ENCODE measurements around the gene WDR82. TPM values are rescaled to one million over a fixed set of nuclear protein-coding genes. Genes with fewer than 3 reads are reported as not detected.

Gene WDR82
- total and polyA plus RNA-seq, 2 of the 8 experiments (the other 6 are each of a cell fraction or from before 2014, with no cell fraction given): 33.5 to 82.7 TPM

GRCh38 chr3:52288674-52289073, 10.2 kb upstream of the WDR82 start:
- Histone ChIP-seq H3K36me3 (ENCODE audit: control insufficient read depth in 2 of 4, insufficient read depth in 4 of 4, low read length in 3 of 4) (no peaks in the 10 kb centered on the region), H3K4ac (replicated peaks; ENCODE audit: insufficient read length, low read depth, low read length) (no peak overlapping the region), H4K20me1 (replicated peaks in 1 of 2; ENCODE audit: control insufficient read depth in 1 of 2, insufficient read depth in 2 of 2, low read length in 2 of 2) (no peaks in the 10 kb centered on the region), H3K9me3 (ENCODE audit: insufficient read depth in 2 of 2, low read depth in 1 of 2, low read length in 1 of 2) (no peaks in the 10 kb centered on the region), H2AK5ac (ENCODE audit: low read depth, low read length) (peak overlapping the region; percentile 39; the same call in 1 of the 2 replicates), H2BK20ac (ENCODE audit: low read length) (no peak overlapping the region), H3K79me2 (ENCODE audit: control insufficient read depth in 1 of 2, insufficient read depth in 2 of 2, low read length in 2 of 2) (no peaks in the 10 kb centered on the region), H3K79me1 (ENCODE audit: low read depth, low read length) (no peaks in the 10 kb centered on the region; the same call in 1 of the 2 replicates), H3K27ac (ENCODE audit: low read depth, low read length) (no peak overlapping the region), H3K18ac (ENCODE audit: extremely low read depth, low read length) (no peak overlapping the region), H4K91ac (replicated peaks; ENCODE audit: insufficient read length, low read length) (no peak overlapping the region), H2AFZ (ENCODE audit: low read length) (no peak overlapping the region), H3K4me1 (replicated peaks in 1 of 4; ENCODE audit: control insufficient read depth in 3 of 4, insufficient read depth in 4 of 4, low read length in 3 of 4) (peaks cover 0 to 3% (median 1%) of the 10 kb centered on the region in 4 experiments; a peak in 4 of 7 replicates), H4K8ac (ENCODE audit: extremely low read depth, insufficient read depth, low read length) (no peak overlapping the region), H3K23ac (ENCODE audit: insufficient read length) (no peak overlapping the region), H3K4me3 (ENCODE audit: extremely low read depth in 1 of 4, insufficient read depth in 2 of 4, low read depth in 3 of 4, low read length in 4 of 4) (peak overlapping the region in 3 of 4 experiments; percentile 76 to 98 (median 87); a peak in 4 of 8 replicates), H3K9ac (replicated peaks in 1 of 4; ENCODE audit: extremely low read depth in 1 of 4, low read depth in 3 of 4, low read length in 3 of 4) (no peak overlapping the region), H2BK5ac (ENCODE audit: low read depth, low read length) (no peak overlapping the region), H2BK15ac (ENCODE audit: low read length) (no peak overlapping the region), H3K56ac (replicated peaks; ENCODE audit: insufficient read length, low read depth, low read length) (no peak overlapping the region), H3K27me3 (replicated peaks in 1 of 4; ENCODE audit: control insufficient read depth in 3 of 4, extremely low read depth in 1 of 4, insufficient read depth in 3 of 4, low read length in 3 of 4) (no peaks in the 10 kb centered on the region), H3K23me2 (ENCODE audit: low read depth, low read length) (peaks cover 5% of the 10 kb centered on the region; the same call in 1 of the 2 replicates), H3K4me2 (ENCODE audit: insufficient read depth in 1 of 2, low read depth in 2 of 2, low read length in 2 of 2) (peak overlapping the region; percentile 82 to 89), H2BK12ac (ENCODE audit: low read depth, low read length) (no peak overlapping the region), H3K14ac (ENCODE audit: insufficient read length) (no peak overlapping the region), H4K5ac (ENCODE audit: insufficient read length, low read depth, low read length) (no peak overlapping the region), H2BK120ac (replicated peaks; ENCODE audit: low read depth, low read length) (no peak overlapping the region)
- DNase-seq (ENCODE audit: low read depth in 1 of 2, low spot score in 2 of 2) (no peak), FAIRE-seq (no peak)
- CTCF ChIA-PET (ENCODE audit: partially characterized antibody): interaction anchor here (1.0 to 15.3 kb wide), 11 partner anchors 8 to 158 kb away, joined by 3 to 198 read pairs (median 7); partner anchors contain the start of gene WDR82
- WGBS, 2 experiments (ENCODE audit: extremely low coverage in 1 of 2, insufficient coverage in 1 of 2, insufficient read length in 1 of 2, insufficient replicate concordance in 2 of 2, low coverage in 1 of 2, low lambda C conversion rate in 2 of 2, missing lambda C conversion rate in 1 of 2): 90% methylated on average over 6 of the region's 6 CpGs; no CpG with 5 or more reads in 1 of the 2 experiments
- POLR2A ChIA-PET (ENCODE audit: partially characterized antibody): interaction anchor here (0.6 to 6.5 kb wide), 8 partner anchors 10 to 74 kb away, joined by 3 to 76 read pairs (median 6); partner anchors contain the start of gene WDR82
- TF ChIP-seq RXRA (IDR thresholded peaks at IDR 0.05; ENCODE audit: insufficient read depth, low read depth, low read length) (no peak), BRCA1 (IDR thresholded peaks at IDR 0.05; ENCODE audit: low read depth, low read length) (no peak), ZNF274 (IDR thresholded peaks at IDR 0.05; ENCODE audit: borderline replicate concordance, extremely low read depth, low read length) (no peak), GABPA (IDR thresholded peaks at IDR 0.05; ENCODE audit: borderline replicate concordance, insufficient read depth, low read length) (no peak), EGR1 (IDR thresholded peaks at IDR 0.05; ENCODE audit: borderline replicate concordance, low read depth, low read length) (no peak), SP2 (IDR thresholded peaks at IDR 0.05; ENCODE audit: low read length) (no peak), TAF7 (optimal IDR thresholded peaks at IDR 0.05; ENCODE audit: borderline replicate concordance, low read depth, low read length) (no peak), SIX5 (IDR thresholded peaks at IDR 0.05; ENCODE audit: low read depth, low read length) (no peak), NANOG (IDR thresholded peaks at IDR 0.05; ENCODE audit: insufficient read depth, low read depth, low read length, poor library complexity, severe bottlenecking) (no peak)
